SU-DHL-6 (cell line): ENCODE results near the gene ARFGAP1.

Experiments
- H2AFZ ChIP-seq: fragments of 200-600 bp; sonication (generic); 2 replicates; pipeline ENCODE4 v1.6.1; 2014; ENCODE audit warnings: low read depth, mild to moderate bottlenecking, moderate library complexity, mixed read lengths, antibody characterized with exemption, low read length; ENCODE audit not compliant: severe bottlenecking
- H3F3A ChIP-seq: fragments of 200-600 bp; shearing (Covaris generic); 2 replicates; pipeline ENCODE4 v1.6.0; 2016; ENCODE audit warnings: antibody characterized with exemption, mild to moderate bottlenecking; ENCODE audit not compliant: insufficient read depth
- H3K27ac ChIP-seq: fragments of 200-600 bp; sonication (generic); 2 replicates; pipeline ENCODE4 v1.5.1; 2016; ENCODE audit warnings: low read depth, mild to moderate bottlenecking, low read length, moderate library complexity, mixed read lengths
- H3K27me3 ChIP-seq: fragments of 200-600 bp; sonication (generic), shearing (Covaris generic); 2 replicates; pipeline ENCODE4 v1.6.0; 2014; ENCODE audit warnings: mild to moderate bottlenecking, low read length
- H3K36me3 ChIP-seq: fragments of 200-600 bp; sonication (generic); 2 replicates; pipeline ENCODE4 v1.6.1; 2014; ENCODE audit warnings: mild to moderate bottlenecking, low read length, mixed read lengths
- H3K4me2 ChIP-seq: fragments of 300-600, 200-600 bp; shearing (Covaris generic), sonication (generic); 2 replicates; pipeline ENCODE4 v1.6.0; 2014; ENCODE audit warnings: low read length, low read depth, mild to moderate bottlenecking; ENCODE audit not compliant: poor library complexity, severe bottlenecking
- H3K4me3 ChIP-seq: fragments of 200-600 bp; sonication (generic); 2 replicates; pipeline ENCODE4 v1.5.1; 2014; ENCODE audit warnings: antibody characterized with exemption, low read length, mild to moderate bottlenecking, mixed read lengths; ENCODE audit not compliant: insufficient read depth, poor library complexity, severe bottlenecking
- H3K79me2 ChIP-seq: fragments of 200-600 bp; sonication (generic); 2 replicates; pipeline ENCODE4 v1.6.1; 2014; ENCODE audit warnings: mild to moderate bottlenecking, low read length, moderate library complexity; ENCODE audit not compliant: insufficient read depth
- H3K9ac ChIP-seq: fragments of 200-600 bp; sonication (generic); 2 replicates; pipeline ENCODE4 v1.7.0; 2014; ENCODE audit warnings: mild to moderate bottlenecking, low read length
- H3K9me2 ChIP-seq: fragments of 200-600 bp; sonication (generic); replicated peaks from 2 replicates; pipeline ENCODE4 v1.6.1; 2014; ENCODE audit warnings: low read length; ENCODE audit not compliant: insufficient read depth
- H3K9me3 ChIP-seq: fragments of 200-600 bp; sonication (generic); 2 replicates; pipeline ENCODE4 v1.6.1; 2014; ENCODE audit warnings: low read length, mixed read lengths; ENCODE audit not compliant: insufficient read depth
- H4K20me1 ChIP-seq: fragments of 200-600 bp; sonication (generic); 2 replicates; pipeline ENCODE4 v1.6.1; 2014; ENCODE audit warnings: low read depth, mild to moderate bottlenecking, antibody characterized with exemption, low read length, moderate library complexity, mixed read lengths
- CTCF ChIP-seq: fragments of 200-600 bp; sonication (generic); IDR thresholded peaks from one replicate; pipeline ENCODE4 v1.5.1; 2017; ENCODE audit warnings: antibody characterized with exemption, mild to moderate bottlenecking, low read length, moderate library complexity; ENCODE audit not compliant: insufficient read depth, poor library complexity, severe bottlenecking
- EZH2phosphoT487 ChIP-seq: fragments of 200-600 bp; sonication (generic), shearing (Covaris generic); conservative IDR thresholded peaks from 2 replicates; pipeline ENCODE4 v1.6.1; 2018; ENCODE audit warnings: mild to moderate bottlenecking, antibody characterized with exemption, low read length, moderate library complexity, mixed read lengths

The ARFGAP1 gene

DNA sequence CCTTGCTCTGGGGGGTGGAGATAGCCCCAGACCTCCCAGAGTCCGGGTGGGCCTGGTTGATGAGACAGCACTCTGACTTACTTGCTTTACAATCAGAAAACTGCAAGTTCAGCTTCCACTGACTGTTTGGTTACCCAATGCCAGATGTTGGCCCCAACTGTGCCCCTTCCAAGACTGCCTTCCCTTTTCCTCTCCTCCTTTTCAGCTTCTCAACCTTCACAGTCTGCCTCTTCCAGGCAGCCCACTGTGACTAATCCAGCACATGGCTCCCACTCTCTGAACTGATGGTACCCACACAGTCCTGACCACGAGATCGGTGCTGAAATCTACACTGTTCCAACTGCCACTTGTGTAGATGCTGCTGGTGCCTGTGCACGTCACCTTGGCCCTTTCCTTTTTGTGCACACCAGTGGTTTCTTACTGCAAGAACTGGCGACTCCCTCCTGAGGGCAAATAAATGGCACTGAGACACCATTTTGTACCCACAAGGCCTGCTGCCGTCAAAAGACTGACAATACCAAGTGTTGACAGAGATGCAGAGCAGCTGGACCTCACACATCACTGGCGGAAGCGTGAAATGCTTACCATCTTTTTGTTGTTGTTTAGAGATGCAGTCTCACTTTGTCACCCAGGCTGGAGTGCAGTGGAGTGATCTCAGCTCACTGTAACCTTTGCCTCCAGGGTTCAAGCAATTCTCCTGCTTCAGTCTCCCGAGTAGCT is 1.8 kb upstream of the ARFGAP1 start:
- no peak overlapping the region for H3K4me2 ChIP-seq
- H3K9ac ChIP-seq: no peak overlapping the region
- H3K9me2 ChIP-seq: no peaks in the 10 kb centered on the region
- H3K27me3 ChIP-seq: no peaks in the 10 kb centered on the region
- H3K27ac ChIP-seq: no peak overlapping the region
- H2AFZ ChIP-seq: no peak overlapping the region
- H4K20me1 ChIP-seq: no peaks in the 10 kb centered on the region
- no peaks in the 10 kb centered on the region for H3F3A ChIP-seq
- no peaks in the 10 kb centered on the region for H3K36me3 ChIP-seq
- H3K9me3 ChIP-seq: no peaks in the 10 kb centered on the region
- H3K4me3 ChIP-seq: no peak overlapping the region
- TF ChIP-seq CTCF (no peak), EZH2phosphoT487 (no peak)
- peaks cover 26% of the 10 kb centered on the region for H3K79me2 ChIP-seq

- Histone ChIP-seq H4K20me1 (no peaks in the 10 kb centered on the region), H3K9me2 (no peaks in the 10 kb centered on the region), H2AFZ (peak overlapping the region; percentile 49), H3K4me2 (peak overlapping the region; percentile 95), H3K27ac (no peak overlapping the region), H3K9ac (peak overlapping the region; percentile 75), H3K36me3 (no peaks in the 10 kb centered on the region), H3K9me3 (no peaks in the 10 kb centered on the region), H3F3A (no peaks in the 10 kb centered on the region), H3K79me2 (peaks cover 30% of the 10 kb centered on the region), H3K4me3 (peak overlapping the region; percentile 98), H3K27me3 (no peaks in the 10 kb centered on the region)
- no peak for TF ChIP-seq EZH2phosphoT487
- no peak for TF ChIP-seq CTCF
These were observed 506 bp downstream of the ARFGAP1 start for GRCh38 chr20:63273059-63273579.

GRCh38 chr20:63273635-63274380 is 1.2 kb downstream of the ARFGAP1 start:
- TF ChIP-seq EZH2phosphoT487: no peak
- no peak overlapping the region for H3K27ac ChIP-seq
- H3K9me3 ChIP-seq: no peaks in the 10 kb centered on the region
- no peaks in the 10 kb centered on the region for H3K27me3 ChIP-seq
- no peak overlapping the region for H2AFZ ChIP-seq
- peaks cover 30% of the 10 kb centered on the region for H3K79me2 ChIP-seq
- H3K9me2 ChIP-seq: no peaks in the 10 kb centered on the region
- H4K20me1 ChIP-seq: no peaks in the 10 kb centered on the region
- peak overlapping the region; percentile 98 for H3K4me3 ChIP-seq
- H3F3A ChIP-seq: no peaks in the 10 kb centered on the region
- H3K4me2 ChIP-seq: peak overlapping the region; percentile 95
- no peaks in the 10 kb centered on the region for H3K36me3 ChIP-seq
- peak overlapping the region; percentile 75 for H3K9ac ChIP-seq
